CD14-positive monocyte (primary cell): Measurements from ENCODE around the gene IGFBP6. TPM values are rescaled to one million over a fixed set of nuclear protein-coding genes. Genes with fewer than 3 reads are reported as not detected.

Experiments used
- DNase-seq, 3 donors: peaks; one replicate each; pipeline ENCODE4 v3.0.0-alpha.2; 2011 to 2022
- H2AFZ ChIP-seq: 2 replicates; pipeline ENCODE4 v1.6.0; 2012; ENCODE audit warnings: mild to moderate bottlenecking, low read depth, low read length, inconsistent platforms; ENCODE audit not compliant: insufficient read depth, poor library complexity, severe bottlenecking
- H3K27ac ChIP-seq, 2 donors: 1 replicate in 1 of 2; 2 replicates in 1 of 2; pipeline ENCODE4 v1.5.1; 2012 to 2013; ENCODE audit warnings: low read length in 2 of 2, control low read depth in 1 of 2, inconsistent platforms in 1 of 2, low read depth in 1 of 2, mild to moderate bottlenecking in 1 of 2
- H3K27me3 ChIP-seq, 2 donors: one replicate each; pipeline versions ENCODE4 v1.6.0 to v1.6.1; 2011 to 2013; ENCODE audit warnings: low read length in 2 of 2; ENCODE audit not compliant: control insufficient read depth in 2 of 2, insufficient read depth in 2 of 2
- H3K36me3 ChIP-seq, 2 donors: replicated peaks in 1 of 2; 1 replicate in 1 of 2; 2 replicates in 1 of 2; pipeline versions ENCODE4 v1.5.1 to v1.6.1; 2012 to 2013; ENCODE audit warnings: low read length in 2 of 2, control low read depth in 1 of 2, inconsistent platforms in 1 of 2, mild to moderate bottlenecking in 1 of 2; ENCODE audit not compliant: insufficient read depth in 2 of 2, control insufficient read depth in 1 of 2
- H3K4me1 ChIP-seq, 2 donors: 1 replicate in 1 of 2; 2 replicates in 1 of 2; pipeline versions ENCODE4 v1.5.1 to v1.6.1; 2012 to 2013; ENCODE audit warnings: low read length in 2 of 2, control low read depth in 1 of 2, inconsistent platforms in 1 of 2, mild to moderate bottlenecking in 1 of 2, moderate library complexity in 1 of 2; ENCODE audit not compliant: insufficient read depth in 2 of 2, control insufficient read depth in 1 of 2
- H3K4me2 ChIP-seq: replicated peaks from 2 replicates; pipeline ENCODE3; 2012; ENCODE audit warnings: low read length, moderate library complexity, mild to moderate bottlenecking; ENCODE audit not compliant: poor library complexity, severe bottlenecking; ENCODE audit errors: extremely low read depth
- H3K4me3 ChIP-seq, 3 experiments: fragments of 200-600 bp in 1 of 3; sonication (generic) in 1 of 3; replicated peaks in 1 of 3; 1 replicate in 2 of 3; 2 replicates in 1 of 3; pipeline ENCODE4 v1.5.1; 2011 to 2013; ENCODE audit warnings: low read length in 3 of 3, mild to moderate bottlenecking in 3 of 3, control low read depth in 2 of 3, low read depth in 2 of 3, inconsistent platforms in 1 of 3, moderate library complexity in 1 of 3
- H3K79me2 ChIP-seq: 2 replicates; pipeline ENCODE4 v1.6.0; 2012; ENCODE audit warnings: mild to moderate bottlenecking, control low read depth, inconsistent platforms, low read length, moderate library complexity; ENCODE audit not compliant: insufficient read depth
- H3K9ac ChIP-seq: 2 replicates; pipeline ENCODE4 v1.6.0; 2017; ENCODE audit warnings: low read length, mild to moderate bottlenecking; ENCODE audit not compliant: insufficient read depth, poor library complexity, severe bottlenecking
- H3K9me3 ChIP-seq, 2 donors: replicated peaks in 1 of 2; 1 replicate in 1 of 2; 2 replicates in 1 of 2; pipeline versions ENCODE4 v1.5.1 to v1.6.1; 2012 to 2013; ENCODE audit warnings: low read length in 2 of 2, control low read depth in 1 of 2; ENCODE audit not compliant: control insufficient read depth in 1 of 2, insufficient read depth in 1 of 2
- H4K20me1 ChIP-seq: 2 replicates; pipeline ENCODE4 v1.6.0; 2012; ENCODE audit warnings: mild to moderate bottlenecking, low read length, control low read depth, moderate library complexity; ENCODE audit not compliant: insufficient read depth
- H3K27ac Mint-ChIP-seq, 7 donors: one replicate each; pipeline ENCODE4 v1.8.0; 2020; ENCODE audit warnings: mild to moderate bottlenecking in 7 of 7, mixed read lengths in 7 of 7, moderate library complexity in 6 of 7, inconsistent platforms in 2 of 7
- H3K27me3 Mint-ChIP-seq, 3 donors: one replicate each; pipeline ENCODE4 v1.8.0; 2021 to 2022; ENCODE audit warnings: low read depth in 3 of 3, mild to moderate bottlenecking in 3 of 3, mixed read lengths in 3 of 3, moderate library complexity in 3 of 3, inconsistent platforms in 1 of 3
- H3K36me3 Mint-ChIP-seq, 2 donors: one replicate each; pipeline ENCODE4 v1.8.0; 2020; ENCODE audit warnings: mixed read lengths in 2 of 2, inconsistent platforms in 1 of 2, mild to moderate bottlenecking in 1 of 2
- H3K4me1 Mint-ChIP-seq: one replicate; pipeline ENCODE4 v1.8.0; 2020; ENCODE audit warnings: mild to moderate bottlenecking, mixed read lengths
- H3K4me3 Mint-ChIP-seq, 2 donors: one replicate each; pipeline ENCODE4 v1.8.0; 2020; ENCODE audit warnings: mild to moderate bottlenecking in 2 of 2, mixed read lengths in 2 of 2, moderate library complexity in 1 of 2
- H3K9me3 Mint-ChIP-seq, 7 donors: one replicate each; pipeline ENCODE4 v1.8.0; 2020 to 2022; ENCODE audit warnings: mixed read lengths in 7 of 7, mild to moderate bottlenecking in 6 of 7, moderate library complexity in 6 of 7, inconsistent platforms in 2 of 7
- CTCF ChIP-seq: fragments of 200-600 bp; IDR thresholded peaks from one replicate; pipeline ENCODE4 v1.8.0; 2022; ENCODE audit warnings: antibody characterized with exemption, mild to moderate bottlenecking
- WGBS: methylation state at CpG from one replicate; pipeline ENCODE4 v1.1.5; 2013; ENCODE audit warnings: missing lambda C conversion rate; ENCODE audit not compliant: insufficient coverage; 5-methylcytosine and 5-hydroxymethylcytosine counted together
- intact Hi-C, 2 donors: fragments of 100-400 bp; cut with micrococcal nuclease; formaldehyde crosslinking; loops; one replicate each; pipeline versions ENCODE4 v1.15.0 to v1.15.1; 2023
- polyA plus RNA-seq, 3 donors: library from polyadenylated mRNA; depleted of rRNA in 1 of 3; unstranded in 2 of 3; stranded (reverse) in 1 of 3; fragments of 300-500 nt in 2 of 3; fragments of >200 nt in 1 of 3; fragmentation: Illumina TruSeq in 2 of 3; gene quantifications; 1 replicate in 2 of 3; 2 replicates in 1 of 3; pipeline ENCODE4 v1.2.3, GENCODE V29; 2012 to 2021

The IGFBP6 gene
- polyA plus RNA-seq, 3 donors: 0.20 TPM; not detected in 2

GRCh38 chr12:53058674-53059433, 38.6 kb upstream of the IGFBP6 start:
- peaks cover 4% of the 10 kb centered on the region for H3K4me1 Mint-ChIP-seq
- H2AFZ ChIP-seq: no peak overlapping the region
- H3K27ac Mint-ChIP-seq: peak overlapping the region in 1 of 7 donors; percentile 55

More at GRCh38 chr12:53058674-53059433, 38.6 kb upstream of the IGFBP6 start:
- H3K4me1 ChIP-seq: peaks cover 4 to 10% of the 10 kb centered on the region in 2 donors
- H3K9ac ChIP-seq: no peak overlapping the region
- peaks cover 5% of the 10 kb centered on the region in 2 donors for H3K36me3 ChIP-seq
- peaks cover 0 to 1% (median 0%) of the 10 kb centered on the region in 7 donors for H3K9me3 Mint-ChIP-seq
- 97% methylated on average over 26 of the region's 35 CpGs for WGBS
- H3K27me3 ChIP-seq: no peaks in the 10 kb centered on the region
- peaks cover 8% of the 10 kb centered on the region in 2 donors for H3K36me3 Mint-ChIP-seq
- H3K4me3 ChIP-seq: no peak overlapping the region
- no peak overlapping the region for H3K4me2 ChIP-seq
- no peaks in the 10 kb centered on the region for H3K9me3 ChIP-seq
- TF ChIP-seq CTCF: no peak
- H3K4me3 Mint-ChIP-seq: no peak overlapping the region
- DNase-seq: no peak
- H3K27ac ChIP-seq: no peak overlapping the region
- no peaks in the 10 kb centered on the region for H4K20me1 ChIP-seq
- no peaks in the 10 kb centered on the region for H3K79me2 ChIP-seq
- intact Hi-C loops: no loop called here
- H3K27me3 Mint-ChIP-seq: peaks cover 0 to 17% (median 16%) of the 10 kb centered on the region in 3 donors
